GM18502 (cell line): Measurements from ENCODE around the gene CEP57L1.
A peak's percentile ranks its signal among the peaks of the same experiment; 100 is the strongest.
"Not testable (repeated sequence)": the region's sequence is repeated elsewhere in the genome, so short reads cannot be mapped to it uniquely, and the experiment has no call there.

Experiments used
- ATAC-seq: cut with Tn5 transposase; IDR thresholded peaks from one replicate; pipeline ENCODE4 v1.9.1; 2021; ENCODE audit warnings: mild to moderate bottlenecking; ENCODE audit not compliant: unreplicated experiment, poor library complexity

The CEP57L1 gene

GRCh38 chr6:109073344-109074132, 21.8 kb upstream of the CEP57L1 start:
- ATAC-seq, result no peak

- ATAC-seq, result no peak
Observed at GRCh38 chr6:109074133-109074415, 21.2 kb upstream of the CEP57L1 start.

GRCh38 chr6:109075934-109076333, 19.4 kb upstream of the CEP57L1 start:
- ATAC-seq, result no peak

DNA sequence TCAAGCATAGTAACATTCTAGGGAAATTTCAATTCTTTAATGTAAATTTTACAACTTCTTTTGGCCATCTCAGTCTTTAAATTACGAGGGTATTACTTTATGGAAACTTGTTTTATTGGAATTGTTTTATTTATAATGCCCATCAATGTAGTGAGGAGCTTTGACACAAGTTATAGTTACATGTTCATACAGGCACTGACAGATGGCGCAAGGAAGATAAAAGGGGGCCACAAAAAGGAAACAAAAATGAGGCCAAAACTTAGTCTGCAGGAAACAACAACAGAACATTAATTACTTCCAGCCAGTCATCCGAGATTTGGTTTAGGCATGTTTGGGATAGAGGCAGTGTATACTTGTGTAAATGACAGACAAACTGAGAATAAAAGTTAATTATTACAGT, 18.9 kb upstream of the CEP57L1 start:
- ATAC-seq, result no peak

DNA sequence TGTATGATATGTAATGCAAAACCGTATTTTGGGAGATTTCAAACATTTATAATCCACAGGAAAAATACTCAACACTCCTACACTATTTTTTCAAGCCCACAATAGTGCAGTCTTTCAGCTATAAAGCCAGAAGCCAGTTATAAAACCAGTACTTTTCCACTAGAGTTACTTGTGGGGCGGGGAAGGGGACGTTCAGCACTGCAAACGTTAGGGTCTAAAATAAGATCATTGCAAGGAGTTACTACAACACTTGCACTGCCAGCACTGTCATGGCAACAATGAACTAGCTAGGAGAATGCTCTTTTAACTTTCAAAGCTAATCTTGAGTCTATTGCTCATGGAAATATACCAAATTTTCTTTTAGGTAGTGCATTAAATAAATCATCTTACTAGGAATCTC, 15.3 kb upstream of the CEP57L1 start:
- no peak for ATAC-seq

DNA sequence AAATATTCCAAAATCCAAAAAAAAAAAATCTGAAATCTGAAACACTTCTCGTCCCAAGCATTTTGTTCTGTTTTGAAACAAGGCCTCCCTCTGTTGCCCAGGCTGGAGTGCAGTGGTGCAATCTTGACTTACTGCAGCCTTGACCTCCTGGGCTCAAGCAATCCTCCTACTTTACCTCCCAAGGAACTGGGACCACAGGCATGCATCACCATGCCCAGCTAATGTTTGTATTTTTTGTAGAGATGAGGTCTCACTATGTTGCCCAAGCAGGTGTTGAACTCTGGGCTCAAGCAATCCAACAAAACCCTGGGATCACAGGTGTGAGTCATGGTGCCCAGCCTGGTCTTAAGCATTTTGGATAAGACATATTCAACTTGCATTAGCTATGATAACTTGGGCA, 14.3 kb upstream of the CEP57L1 start:
- ATAC-seq, result no peak

DNA sequence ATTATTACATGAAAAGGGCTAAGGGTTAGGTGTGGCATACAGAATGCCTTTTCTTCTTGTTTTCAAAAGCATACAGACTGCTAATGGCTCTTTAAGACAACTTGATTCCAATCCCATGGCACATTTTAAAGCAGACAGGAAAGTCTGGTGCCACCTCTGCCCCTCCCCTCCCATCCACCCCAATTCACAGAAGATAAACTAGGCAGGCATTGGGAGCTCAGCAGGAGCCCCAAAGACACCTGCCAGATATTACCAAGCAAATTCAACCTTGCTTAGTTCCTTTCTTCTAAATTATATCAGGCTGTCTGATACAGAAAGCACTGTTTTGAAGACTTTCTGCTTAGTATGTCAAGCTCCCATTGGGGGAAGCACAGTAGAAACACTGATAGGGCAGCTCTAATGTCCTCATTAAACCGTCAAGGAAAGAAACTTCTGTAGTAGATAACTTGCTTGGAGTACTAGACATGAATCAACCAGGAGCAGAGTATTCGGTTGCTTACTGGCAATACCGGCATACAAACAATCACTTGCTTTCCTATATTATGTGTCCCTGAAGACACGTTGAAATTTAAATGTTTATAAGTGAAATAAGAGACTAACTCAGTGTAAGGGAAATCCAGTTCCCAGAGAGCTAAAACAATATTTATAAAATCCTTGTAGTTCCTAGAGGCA, 13.7 kb upstream of the CEP57L1 start:
- ATAC-seq, result no peak

DNA sequence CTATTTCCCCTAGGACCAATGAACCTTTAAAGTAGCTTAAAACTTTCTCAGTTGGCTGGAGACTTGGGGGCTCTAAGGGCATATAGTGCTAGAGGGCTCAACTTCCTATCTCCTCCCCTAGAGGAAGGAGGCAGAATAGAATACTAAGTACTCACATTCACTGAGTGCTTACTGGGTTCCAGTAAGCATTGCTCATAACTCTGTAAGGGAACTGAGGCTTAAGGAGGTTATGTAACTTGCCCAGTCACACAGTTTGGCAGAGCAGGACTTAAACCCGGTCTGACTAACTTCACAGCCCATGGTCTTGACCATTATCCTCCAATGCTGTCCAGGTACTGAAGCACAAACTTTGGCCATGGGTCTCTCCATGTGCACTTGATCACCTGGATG, 13.1 kb upstream of the CEP57L1 start:
- ATAC-seq, result no peak

DNA sequence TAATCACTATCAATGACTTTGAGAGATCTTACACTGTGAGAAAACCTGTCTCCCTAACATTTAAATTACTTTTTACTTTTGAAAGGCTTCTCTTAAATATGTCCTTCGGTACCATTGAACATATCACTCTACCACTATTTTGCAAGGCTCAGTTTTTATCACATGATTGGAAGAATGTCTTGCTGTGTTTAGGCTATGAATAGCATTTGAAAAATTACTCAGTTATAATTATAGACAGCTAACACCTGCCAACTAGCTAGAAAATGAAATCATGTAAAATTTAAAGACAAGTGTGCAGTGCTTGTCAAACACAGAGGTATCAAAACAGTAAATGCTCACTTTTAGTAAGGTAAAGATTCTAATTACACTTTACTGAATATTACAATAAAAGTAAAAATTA, 11.7 kb upstream of the CEP57L1 start:
- no peak for ATAC-seq

DNA sequence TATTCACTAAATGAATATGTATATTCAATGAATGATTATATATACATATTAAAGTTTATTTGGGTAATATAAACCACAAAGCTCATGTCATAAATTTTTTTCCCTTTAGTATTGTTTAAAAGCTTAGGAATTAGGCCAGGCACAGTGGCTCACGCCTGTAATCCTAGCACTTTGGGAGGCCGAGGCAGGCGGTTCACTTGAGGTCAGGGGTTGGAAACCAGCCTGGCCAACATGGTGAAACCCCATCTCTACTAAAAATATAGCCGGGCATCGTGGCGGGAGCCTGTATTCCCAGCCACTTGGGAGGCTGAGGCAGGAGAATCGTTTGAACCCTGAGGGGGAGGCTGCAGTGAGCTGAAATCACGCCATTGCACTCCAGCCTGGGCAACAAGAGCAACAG, 11.2 kb upstream of the CEP57L1 start:
- ATAC-seq, result not testable (repeated sequence)

- ATAC-seq, result no peak
Observed at GRCh38 chr6:109087661-109088264, 7.5 kb upstream of the CEP57L1 start.

DNA sequence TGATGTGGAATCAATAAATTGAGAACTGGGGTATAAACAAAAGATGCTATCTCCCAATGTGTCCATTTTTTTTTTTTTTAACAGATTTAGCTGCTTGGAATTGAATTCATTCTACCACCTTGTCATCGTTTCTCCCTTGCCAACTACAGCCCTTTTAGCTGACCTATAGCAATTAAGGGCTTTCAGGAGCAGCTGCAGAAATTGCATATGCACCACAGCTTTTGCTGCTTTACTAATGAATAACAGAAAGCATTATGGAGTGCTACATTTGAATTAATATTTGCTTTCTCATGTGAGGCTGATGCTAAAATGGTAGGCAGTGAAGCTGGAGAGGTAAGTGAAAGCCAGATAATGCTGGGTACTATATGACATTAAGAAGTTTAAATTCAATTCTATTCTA, 6.3 kb upstream of the CEP57L1 start:
- ATAC-seq, result no peak

DNA sequence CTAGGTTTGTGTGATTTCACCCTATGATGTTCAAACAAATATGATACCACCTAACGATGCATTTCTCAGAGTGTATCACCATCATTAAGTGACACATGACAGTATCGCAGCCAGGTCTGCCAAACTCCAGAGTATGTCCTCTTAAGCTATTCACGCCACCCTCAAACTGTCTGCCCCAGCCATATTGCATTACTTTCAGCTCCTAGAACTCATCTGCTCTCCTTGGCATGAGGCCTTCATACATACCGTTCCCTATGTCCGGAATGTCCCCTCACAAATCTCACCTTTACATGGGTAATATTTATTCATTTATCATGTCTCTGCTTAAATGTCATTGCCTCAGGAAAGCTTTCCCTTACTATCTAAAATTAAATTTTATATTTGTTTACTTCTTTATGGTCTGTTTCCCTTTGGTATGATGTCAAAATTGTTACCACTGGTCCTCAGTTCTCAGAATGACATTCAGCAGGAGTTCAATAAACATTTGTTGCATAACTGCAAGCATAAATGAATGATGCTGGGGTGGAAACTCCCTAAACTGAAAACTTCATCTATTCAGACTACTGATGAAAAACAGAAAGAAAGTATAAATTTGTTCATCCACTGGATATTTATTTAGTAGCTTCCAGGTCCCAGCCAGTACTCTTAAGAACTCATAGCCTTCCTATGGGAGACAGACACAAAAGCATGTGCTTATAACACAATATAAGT, 3.8 kb upstream of the CEP57L1 start:
- no peak for ATAC-seq

DNA sequence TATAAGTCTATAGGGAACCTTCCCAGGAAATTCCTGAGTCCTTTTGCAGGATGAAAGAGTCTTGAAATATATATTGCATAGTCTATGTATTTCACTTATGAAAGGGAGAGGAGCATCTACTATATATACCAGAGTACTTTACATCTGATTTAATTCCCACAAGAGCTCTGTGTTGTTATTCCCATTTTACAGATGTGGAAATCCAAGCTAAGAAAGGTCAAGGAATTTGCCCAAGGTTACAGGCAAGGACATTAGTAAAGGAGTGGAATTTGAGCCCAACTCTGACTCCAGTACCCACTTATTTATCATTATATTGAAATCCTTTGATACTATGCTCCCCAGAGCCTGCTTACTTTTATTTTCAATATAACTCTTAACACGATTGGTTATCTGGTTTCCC, 3.2 kb upstream of the CEP57L1 start:
- ATAC-seq, result no peak

- ATAC-seq, result no peak
Observed at GRCh38 chr6:109093732-109094415, 1.4 kb upstream of the CEP57L1 start.

DNA sequence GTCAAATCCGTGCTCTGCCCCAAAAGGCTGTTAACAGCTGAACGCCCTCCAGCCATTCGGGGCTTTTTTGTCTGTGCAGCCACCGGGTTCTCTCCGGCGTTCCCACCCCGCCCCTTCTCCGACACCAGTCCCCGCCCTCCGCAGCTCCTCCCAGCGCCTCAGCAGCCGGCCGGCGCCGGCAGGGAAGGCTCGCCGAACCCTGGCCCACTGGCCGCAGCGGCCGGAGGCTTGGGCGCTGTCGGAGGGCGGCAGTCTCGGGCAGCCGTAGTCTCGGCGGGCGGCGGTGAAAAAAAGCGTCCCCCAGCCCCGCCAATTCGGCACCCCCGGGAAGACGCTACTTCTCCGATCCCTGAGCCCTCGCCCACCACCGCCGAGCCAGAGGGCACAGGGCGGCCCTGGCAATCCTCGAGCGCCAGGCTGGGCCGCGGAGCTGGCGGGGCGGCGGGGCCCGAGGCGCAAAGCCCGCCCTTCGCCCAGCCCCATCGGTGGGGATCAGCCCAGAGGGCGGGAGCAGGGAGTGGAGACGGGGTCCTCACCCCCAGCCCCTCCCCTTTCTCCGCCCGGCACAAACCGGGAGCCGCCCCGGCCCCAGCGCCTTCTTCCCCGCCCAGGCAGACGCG, 781 bp upstream of the CEP57L1 start, which contains the start of gene SESN1:
SESN1 (minus strand) TSS at position 431 of the 620 bp plus-strand sequence. CDS start 773 bp downstream, outside the sequence.
- ATAC-seq, result peak; percentile 74

DNA sequence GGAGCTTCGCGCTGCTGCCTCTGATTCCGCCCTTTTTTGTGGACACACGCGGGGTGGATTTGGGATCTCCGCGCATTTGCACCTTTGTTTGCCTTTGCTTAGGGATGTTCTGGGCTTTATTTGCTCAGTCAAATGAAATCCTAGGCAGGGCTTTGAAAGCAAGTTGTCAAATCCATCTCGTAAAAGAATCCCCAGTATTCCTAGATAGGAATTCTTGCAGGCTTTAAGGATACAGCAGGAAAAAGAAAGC, 453 bp downstream of the CEP57L1 start:
- no peak for ATAC-seq

GRCh38 chr6:109096208-109096607, 901 bp downstream of the CEP57L1 start:
- no peak for ATAC-seq

DNA sequence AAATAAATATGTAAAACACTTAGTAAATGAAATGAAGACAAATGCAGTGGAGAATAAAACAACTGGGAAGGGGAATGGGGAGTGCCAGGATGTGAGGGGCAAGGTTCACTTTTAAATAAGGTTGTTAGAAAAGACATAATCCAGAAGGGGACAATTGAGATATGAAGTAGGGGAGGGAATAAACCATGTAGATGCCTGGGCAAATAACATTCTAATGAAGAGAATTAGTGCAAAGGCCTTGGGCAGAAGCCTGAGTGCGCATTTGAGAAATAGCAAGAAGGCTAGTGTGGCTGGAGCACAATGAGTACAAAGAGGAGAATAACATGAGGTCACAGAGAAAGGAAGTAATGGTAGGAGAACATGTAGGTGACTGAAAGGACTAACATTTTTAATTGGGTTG, 2.4 kb downstream of the CEP57L1 start:
- ATAC-seq, result no peak

GRCh38 chr6:109102762-109103161, 7.5 kb downstream of the CEP57L1 start:
- no peak for ATAC-seq
